OCI-LY1 (cell line): ENCODE measurements around the gene CEP152.

Source experiments
- EZH2 ChIP-seq: fragments of 200-600 bp; sonication (generic), shearing (Covaris generic); IDR thresholded peaks from 2 replicates; pipeline ENCODE4 v1.8.0; 2017; ENCODE audit warnings: borderline replicate concordance, mixed run types, mild to moderate bottlenecking, antibody characterized with exemption, low read length, moderate library complexity, mixed read lengths
- TF ChIP-seq, protein P1 (sequence below): fragments of 200-600 bp; sonication (generic), shearing (Covaris generic); IDR thresholded peaks from 2 replicates; pipeline ENCODE4 v1.5.1; 2017; ENCODE audit warnings: mild to moderate bottlenecking, antibody characterized with exemption, low read length, moderate library complexity, mixed read lengths

- TF ChIP-seq, protein P1, sequence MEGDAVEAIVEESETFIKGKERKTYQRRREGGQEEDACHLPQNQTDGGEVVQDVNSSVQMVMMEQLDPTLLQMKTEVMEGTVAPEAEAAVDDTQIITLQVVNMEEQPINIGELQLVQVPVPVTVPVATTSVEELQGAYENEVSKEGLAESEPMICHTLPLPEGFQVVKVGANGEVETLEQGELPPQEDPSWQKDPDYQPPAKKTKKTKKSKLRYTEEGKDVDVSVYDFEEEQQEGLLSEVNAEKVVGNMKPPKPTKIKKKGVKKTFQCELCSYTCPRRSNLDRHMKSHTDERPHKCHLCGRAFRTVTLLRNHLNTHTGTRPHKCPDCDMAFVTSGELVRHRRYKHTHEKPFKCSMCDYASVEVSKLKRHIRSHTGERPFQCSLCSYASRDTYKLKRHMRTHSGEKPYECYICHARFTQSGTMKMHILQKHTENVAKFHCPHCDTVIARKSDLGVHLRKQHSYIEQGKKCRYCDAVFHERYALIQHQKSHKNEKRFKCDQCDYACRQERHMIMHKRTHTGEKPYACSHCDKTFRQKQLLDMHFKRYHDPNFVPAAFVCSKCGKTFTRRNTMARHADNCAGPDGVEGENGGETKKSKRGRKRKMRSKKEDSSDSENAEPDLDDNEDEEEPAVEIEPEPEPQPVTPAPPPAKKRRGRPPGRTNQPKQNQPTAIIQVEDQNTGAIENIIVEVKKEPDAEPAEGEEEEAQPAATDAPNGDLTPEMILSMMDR, result no peak
- TF ChIP-seq EZH2, result no peak
Measured at GRCh38 chr15:48705381-48705780, 105.5 kb downstream of the CEP152 start.
